ENCODE results near the gene FAM217B.

GRCh38 chr20:59925359-59925758, 14.8 kb upstream of the FAM217B start:
- TF ChIP-seq CTCF (IDR thresholded peaks at IDR 0.05; ENCODE audit: extremely low read depth in 1 of 2, insufficient read depth in 1 of 2, low read depth in 1 of 2, low read length in 2 of 2), result no peak
- no peak for TF ChIP-seq POLR2A (IDR thresholded peaks at IDR 0.05; ENCODE audit: low read depth, low read length)
- no peak for TF ChIP-seq EZH2 (IDR thresholded peaks at IDR 0.05; ENCODE audit: borderline replicate concordance, low read depth, low read length, severe bottlenecking)
- TF ChIP-seq POLR2AphosphoS5 (IDR thresholded peaks at IDR 0.05; ENCODE audit: insufficient read depth, low read depth, low read length), result no peak
- no peak for TF ChIP-seq MAX (IDR thresholded peaks at IDR 0.05; ENCODE audit: insufficient read depth, insufficient read length)
- no peak for TF ChIP-seq MYC (IDR thresholded peaks at IDR 0.05; ENCODE audit: low read depth, low read length)
- TF ChIP-seq JUN (IDR thresholded peaks at IDR 0.05; ENCODE audit: borderline replicate concordance, insufficient read depth, insufficient read length, low read depth), result no peak
- no peak for TF ChIP-seq GATA2 (IDR thresholded peaks at IDR 0.05; ENCODE audit: insufficient read depth, insufficient read length, low read depth, low read length)

Data from endothelial cell of umbilical vein (primary cell).